ENCODE measurements around the gene ALDH3B2.

ALDH3B2 gene

GRCh38 chr11:67614730-67615714 lies 59.4 kb downstream of the ALDH3B2 start:
- no peak overlapping the region for H3K27ac ChIP-seq (ENCODE audit: low read length, poor library complexity, severe bottlenecking)
- H2BK5ac ChIP-seq (ENCODE audit: low read depth, low read length, poor library complexity, severe bottlenecking) = no peak overlapping the region
- no peak overlapping the region for H2AK5ac ChIP-seq (ENCODE audit: low read length, severe bottlenecking)
- no peak overlapping the region for H2BK120ac ChIP-seq (ENCODE audit: low read depth, low read length)
- no peak overlapping the region for H4K91ac ChIP-seq (ENCODE audit: low read length)
- H3K14ac ChIP-seq (ENCODE audit: low read length in 2 of 2) = no peak overlapping the region
- no peak overlapping the region for H3K4ac ChIP-seq (ENCODE audit: low read depth in 1 of 2, low read length in 2 of 2)
- no peak overlapping the region for H2BK12ac ChIP-seq (ENCODE audit: low read length in 2 of 2)
- no peak overlapping the region for H2BK15ac ChIP-seq (ENCODE audit: low read depth, poor library complexity, severe bottlenecking)
- no peak overlapping the region for H3K23ac ChIP-seq (ENCODE audit: low read length in 2 of 2)
- peak overlapping the region; percentile 79 for H3K9ac ChIP-seq (ENCODE audit: low read length)
- H4K8ac ChIP-seq (ENCODE audit: low read length) = no peak overlapping the region
- peaks cover 4% of the 10 kb centered on the region for H3K4me1 ChIP-seq (ENCODE audit: control insufficient read depth, insufficient read depth, low read depth, low read length)
- no peaks in the 10 kb centered on the region for H3K9me3 ChIP-seq (ENCODE audit: control insufficient read depth, low read length)
- no peak overlapping the region for H2AFZ ChIP-seq (ENCODE audit: low read depth, low read length)
- H3K79me1 ChIP-seq (replicated peaks; ENCODE audit: low read length, poor library complexity, severe bottlenecking) = peaks cover 14% of the 10 kb centered on the region
- H3K18ac ChIP-seq (ENCODE audit: low read depth in 1 of 2, low read length in 2 of 2) = no peak overlapping the region
- H3K4me2 ChIP-seq (ENCODE audit: low read length, poor library complexity, severe bottlenecking) = no peak overlapping the region
- peaks cover 30 to 37% of the 10 kb centered on the region in 2 experiments for H3K36me3 ChIP-seq (ENCODE audit: control insufficient read depth in 1 of 2, insufficient read depth in 2 of 2, low read depth in 1 of 2, low read length in 2 of 2)
- 92% methylated on average over 18 of the region's 18 CpGs for WGBS
- H3K27me3 ChIP-seq (ENCODE audit: control insufficient read depth in 1 of 2, insufficient read depth in 1 of 2, low read length in 2 of 2) = peaks cover 8 to 37% of the 10 kb centered on the region in 2 experiments
- H3K4me3 ChIP-seq (ENCODE audit: insufficient read depth in 1 of 2, low read depth in 1 of 2, low read length in 2 of 2) = peak overlapping the region in 1 of 2 experiments; percentile 72
- no peak for DNase-seq

- Histone ChIP-seq H2BK5ac (ENCODE audit: low read depth, low read length, poor library complexity, severe bottlenecking) (no peak overlapping the region), H3K9ac (ENCODE audit: low read length) (peak overlapping the region; percentile 79), H2AFZ (ENCODE audit: low read depth, low read length) (no peak overlapping the region), H3K4me1 (ENCODE audit: control insufficient read depth, insufficient read depth, low read depth, low read length) (peaks cover 4% of the 10 kb centered on the region), H3K27ac (ENCODE audit: low read length, poor library complexity, severe bottlenecking) (no peak overlapping the region), H3K27me3 (ENCODE audit: control insufficient read depth in 1 of 2, insufficient read depth in 1 of 2, low read length in 2 of 2) (peaks cover 8 to 37% of the 10 kb centered on the region in 2 experiments), H3K4ac (ENCODE audit: low read depth in 1 of 2, low read length in 2 of 2) (no peak overlapping the region), H3K18ac (ENCODE audit: low read depth in 1 of 2, low read length in 2 of 2) (no peak overlapping the region), H2BK12ac (ENCODE audit: low read length in 2 of 2) (no peak overlapping the region), H3K4me3 (ENCODE audit: insufficient read depth in 1 of 2, low read depth in 1 of 2, low read length in 2 of 2) (peak overlapping the region in 1 of 2 experiments; percentile 72), H2AK5ac (ENCODE audit: low read length, severe bottlenecking) (no peak overlapping the region), H3K23ac (ENCODE audit: low read length in 2 of 2) (no peak overlapping the region), H3K36me3 (ENCODE audit: control insufficient read depth in 1 of 2, insufficient read depth in 2 of 2, low read depth in 1 of 2, low read length in 2 of 2) (peaks cover 39 to 42% of the 10 kb centered on the region in 2 experiments), H4K8ac (ENCODE audit: low read length) (no peak overlapping the region), H3K9me3 (ENCODE audit: control insufficient read depth, low read length) (no peaks in the 10 kb centered on the region), H2BK120ac (ENCODE audit: low read depth, low read length) (no peak overlapping the region), H3K14ac (ENCODE audit: low read length in 2 of 2) (no peak overlapping the region), H3K79me1 (replicated peaks; ENCODE audit: low read length, poor library complexity, severe bottlenecking) (peaks cover 16% of the 10 kb centered on the region), H4K91ac (ENCODE audit: low read length) (no peak overlapping the region), H3K4me2 (ENCODE audit: low read length, poor library complexity, severe bottlenecking) (no peak overlapping the region), H2BK15ac (ENCODE audit: low read depth, poor library complexity, severe bottlenecking) (no peak overlapping the region)
- WGBS = 49% methylated on average over 23 of the region's 23 CpGs
- peak; percentile 49 for DNase-seq
These were observed 60.3 kb downstream of the ALDH3B2 start for GRCh38 chr11:67613960-67614715.

DNA sequence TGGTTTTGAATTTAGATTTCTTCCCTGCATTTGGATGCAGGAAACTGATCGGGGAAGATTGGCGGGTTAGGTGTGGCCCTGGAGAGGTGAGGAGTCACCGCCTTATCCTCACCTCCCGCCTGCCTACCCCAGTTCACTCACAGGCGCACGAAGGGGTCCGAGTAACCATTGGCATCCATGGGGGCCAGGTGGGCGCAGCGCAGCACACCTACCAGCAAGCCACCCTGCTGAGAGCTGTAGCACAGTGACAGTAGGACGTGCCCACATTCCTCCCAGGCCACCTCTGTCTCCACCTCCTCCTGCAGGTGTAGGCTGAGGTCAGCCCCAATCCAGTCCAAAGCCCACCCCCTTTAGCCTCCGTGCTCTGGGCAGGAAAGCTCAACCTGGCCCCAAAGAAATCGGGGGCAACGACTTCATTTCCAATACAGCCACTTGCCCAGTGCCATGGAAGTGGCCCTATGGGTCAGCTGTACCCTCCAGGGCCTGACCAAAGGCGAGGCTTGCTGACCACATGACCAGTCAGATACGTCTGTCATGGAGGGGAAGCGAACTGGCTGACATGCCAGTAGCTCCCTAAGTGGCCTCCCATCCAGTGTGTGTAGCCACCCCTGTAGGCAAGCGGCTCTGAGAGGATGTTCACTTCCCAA lies 61.0 kb downstream of the ALDH3B2 start:
- Histone ChIP-seq H3K4me2 (ENCODE audit: low read length, poor library complexity, severe bottlenecking) (no peak overlapping the region), H2AK5ac (ENCODE audit: low read length, severe bottlenecking) (no peak overlapping the region), H3K4me3 (ENCODE audit: insufficient read depth in 1 of 2, low read depth in 1 of 2, low read length in 2 of 2) (peak overlapping the region in 1 of 2 experiments; percentile 72), H3K4me1 (ENCODE audit: control insufficient read depth, insufficient read depth, low read depth, low read length) (peaks cover 4% of the 10 kb centered on the region), H2BK120ac (ENCODE audit: low read depth, low read length) (no peak overlapping the region), H3K18ac (ENCODE audit: low read depth in 1 of 2, low read length in 2 of 2) (no peak overlapping the region), H4K8ac (ENCODE audit: low read length) (no peak overlapping the region), H3K23ac (ENCODE audit: low read length in 2 of 2) (no peak overlapping the region), H3K9me3 (ENCODE audit: control insufficient read depth, low read length) (no peaks in the 10 kb centered on the region), H3K27ac (ENCODE audit: low read length, poor library complexity, severe bottlenecking) (no peak overlapping the region), H2BK15ac (ENCODE audit: low read depth, poor library complexity, severe bottlenecking) (no peak overlapping the region), H3K36me3 (ENCODE audit: control insufficient read depth in 1 of 2, insufficient read depth in 2 of 2, low read depth in 1 of 2, low read length in 2 of 2) (peaks cover 45 to 46% of the 10 kb centered on the region in 2 experiments), H3K14ac (ENCODE audit: low read length in 2 of 2) (no peak overlapping the region), H3K4ac (ENCODE audit: low read depth in 1 of 2, low read length in 2 of 2) (no peak overlapping the region), H3K9ac (ENCODE audit: low read length) (peak overlapping the region; percentile 79), H3K79me1 (replicated peaks; ENCODE audit: low read length, poor library complexity, severe bottlenecking) (peaks cover 22% of the 10 kb centered on the region), H2BK12ac (ENCODE audit: low read length in 2 of 2) (no peak overlapping the region), H2BK5ac (ENCODE audit: low read depth, low read length, poor library complexity, severe bottlenecking) (no peak overlapping the region), H3K27me3 (ENCODE audit: control insufficient read depth in 1 of 2, insufficient read depth in 1 of 2, low read length in 2 of 2) (peaks cover 8 to 37% of the 10 kb centered on the region in 2 experiments), H4K91ac (ENCODE audit: low read length) (no peak overlapping the region), H2AFZ (ENCODE audit: low read depth, low read length) (no peak overlapping the region)
- DNase-seq = no peak
- 90% methylated on average over 17 of the region's 17 CpGs for WGBS
